Measurements from ENCODE around the gene KIF12.
"Not testable (repeated sequence)": the region's sequence is repeated elsewhere in the genome, so short reads cannot be mapped to it uniquely, and the experiment has no call there.

Gene KIF12

DNA sequence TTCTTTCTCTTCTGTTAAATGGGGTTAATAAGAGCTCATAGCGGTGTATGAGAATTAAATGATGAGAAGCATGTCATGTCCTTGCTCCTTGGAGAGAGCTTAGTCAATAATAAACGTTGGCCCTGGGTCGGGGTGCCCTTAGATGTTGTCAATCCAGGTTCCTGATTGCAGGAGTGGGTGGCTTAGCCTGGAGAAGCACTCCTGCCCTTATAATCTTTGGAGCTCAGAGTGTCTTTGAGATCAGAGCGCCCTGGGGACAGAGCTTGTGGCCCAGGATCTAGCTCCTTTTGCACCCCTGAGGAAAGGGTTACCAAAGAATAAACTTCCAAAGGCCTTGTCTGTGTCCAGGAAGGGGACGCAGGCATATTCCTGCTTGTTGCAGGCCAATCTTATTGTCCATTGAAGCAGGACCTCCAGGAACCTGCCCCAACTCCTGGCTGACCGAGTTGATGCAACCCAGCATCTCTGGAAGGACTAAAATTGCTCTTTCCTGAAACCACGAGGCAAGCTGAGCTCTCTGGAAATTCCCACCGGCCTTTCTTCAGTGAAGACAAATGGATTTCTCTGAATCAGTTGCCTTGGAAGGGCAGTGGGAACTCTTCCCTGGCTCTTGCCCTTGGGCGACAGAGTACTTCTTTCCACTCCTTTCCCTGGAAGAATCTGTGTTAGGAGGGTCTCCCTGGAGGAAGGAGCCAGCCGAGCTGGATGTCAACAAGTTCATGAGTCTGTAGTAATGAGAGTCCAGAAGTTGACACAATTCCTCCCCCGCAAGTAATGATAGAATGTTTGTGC, 14.6 kb downstream of the KIF12 start:
- DNase-seq (ENCODE audit: low read depth), result no peak

DNA sequence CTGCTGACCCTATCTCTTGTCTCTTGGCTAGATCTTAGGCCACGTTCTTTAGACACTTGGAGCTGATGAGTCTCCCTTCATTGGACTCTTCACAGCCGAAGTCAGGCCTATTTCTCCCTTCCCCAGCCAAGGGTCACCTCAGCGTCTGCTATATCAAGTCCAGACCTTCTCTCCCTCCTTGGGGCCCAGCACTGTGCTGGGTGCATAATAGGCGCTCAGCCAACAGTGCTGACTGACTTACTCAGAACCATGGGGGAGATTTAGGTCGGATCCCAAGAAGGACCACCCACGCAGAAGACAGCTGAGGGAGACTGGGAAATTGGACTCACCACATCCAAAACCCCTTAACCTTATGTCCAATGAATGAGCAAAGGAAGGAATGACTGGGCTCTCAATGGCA, 15.4 kb downstream of the KIF12 start:
- no peak for DNase-seq (ENCODE audit: low read depth)

DNA sequence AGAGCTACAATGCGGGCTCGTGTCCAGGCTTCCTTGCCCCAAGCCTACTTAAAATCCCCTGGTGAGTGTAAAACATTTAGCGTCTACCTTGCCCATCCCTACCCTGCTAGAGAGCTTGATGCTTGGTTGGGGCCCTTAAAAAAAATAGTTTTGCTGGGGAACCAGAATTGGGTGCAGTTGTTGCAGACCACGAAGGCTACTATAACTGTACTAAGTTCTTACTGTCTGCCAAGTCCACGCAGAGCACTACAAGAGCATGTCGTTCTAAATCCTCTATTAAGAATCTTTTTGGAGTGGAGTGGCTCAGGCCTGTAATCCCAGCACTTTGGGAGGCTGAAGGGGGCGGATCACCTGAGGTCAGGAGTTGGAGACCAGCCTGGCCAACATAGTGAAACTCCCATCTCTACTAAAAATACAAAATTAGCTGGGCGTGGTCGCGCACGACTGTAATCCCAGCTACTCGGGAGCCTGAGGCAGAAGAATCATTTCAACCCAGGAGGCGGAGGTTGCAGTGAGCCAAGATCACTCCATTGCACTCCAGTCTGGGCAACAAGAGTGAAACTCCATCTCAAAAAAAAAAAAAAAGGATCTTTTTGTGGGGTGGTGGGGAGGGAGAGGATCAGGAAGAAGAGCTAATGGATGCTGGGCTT, 16.2 kb downstream of the KIF12 start:
- DNase-seq (ENCODE audit: low read depth), result not testable (repeated sequence)

DNA sequence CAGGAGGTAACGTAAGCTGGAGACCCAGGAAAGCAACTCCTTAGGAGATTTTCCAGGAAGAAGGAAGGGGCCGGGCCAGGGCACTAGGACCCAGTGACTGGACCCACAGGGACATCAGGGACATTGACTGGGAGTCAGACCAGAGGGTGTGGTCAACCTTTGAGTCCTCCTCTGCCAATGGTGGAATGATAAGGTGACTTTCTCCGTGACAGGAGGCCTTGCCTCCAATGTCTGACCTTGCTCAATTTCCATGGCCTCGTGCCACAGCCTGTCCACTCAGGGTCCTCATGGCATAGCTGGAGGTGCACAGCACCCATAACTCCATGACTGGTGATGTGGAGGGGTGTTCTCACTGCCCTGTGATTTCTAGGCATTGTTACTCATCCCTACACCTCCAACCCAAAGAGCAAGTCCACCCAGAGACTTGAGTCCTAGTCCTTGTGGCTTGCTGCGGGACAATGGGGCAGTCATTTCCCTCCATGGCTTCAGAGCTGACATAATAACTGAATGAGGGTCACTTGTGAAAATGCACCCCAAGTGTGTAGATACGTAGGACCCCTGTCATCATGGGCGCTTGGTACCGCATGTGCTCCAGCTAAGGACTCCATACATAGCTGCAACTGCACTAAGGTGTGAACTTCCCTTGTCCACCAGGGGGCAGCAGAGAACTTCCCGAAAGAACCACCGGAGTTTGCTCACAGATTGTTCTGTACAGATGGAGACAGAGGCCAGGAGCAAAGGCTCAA, 16.9 kb downstream of the KIF12 start:
- DNase-seq (ENCODE audit: low read depth), result peak; percentile 70

DNA sequence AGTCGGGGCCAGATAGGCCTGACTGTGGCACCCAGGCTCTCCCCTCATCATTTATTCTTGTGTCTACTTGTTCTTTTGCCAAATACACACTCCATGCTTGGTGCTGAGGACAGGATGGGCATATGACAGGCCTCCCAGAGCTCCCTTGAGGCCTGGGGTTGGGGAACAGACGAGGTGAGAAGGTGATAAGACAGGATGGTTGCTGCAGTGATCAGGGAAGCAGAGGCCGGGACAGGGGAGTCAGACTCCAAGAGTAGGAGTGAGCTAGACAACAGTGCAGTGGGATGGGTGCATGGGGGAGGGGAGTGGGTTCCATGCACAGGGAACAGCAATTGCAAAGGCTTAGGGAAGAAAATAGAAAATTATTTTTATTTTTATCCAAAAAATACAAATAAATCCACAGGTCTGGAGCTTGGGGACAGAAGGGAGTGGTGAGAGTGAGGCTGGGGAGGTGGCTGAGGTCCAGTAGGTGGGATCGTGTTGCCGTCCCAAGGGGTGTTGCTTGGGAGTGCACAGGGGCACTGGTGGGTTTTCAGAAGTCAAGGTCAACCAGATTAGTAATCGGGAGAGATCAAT, 17.6 kb downstream of the KIF12 start:
- no peak for DNase-seq (ENCODE audit: low read depth)

DNA sequence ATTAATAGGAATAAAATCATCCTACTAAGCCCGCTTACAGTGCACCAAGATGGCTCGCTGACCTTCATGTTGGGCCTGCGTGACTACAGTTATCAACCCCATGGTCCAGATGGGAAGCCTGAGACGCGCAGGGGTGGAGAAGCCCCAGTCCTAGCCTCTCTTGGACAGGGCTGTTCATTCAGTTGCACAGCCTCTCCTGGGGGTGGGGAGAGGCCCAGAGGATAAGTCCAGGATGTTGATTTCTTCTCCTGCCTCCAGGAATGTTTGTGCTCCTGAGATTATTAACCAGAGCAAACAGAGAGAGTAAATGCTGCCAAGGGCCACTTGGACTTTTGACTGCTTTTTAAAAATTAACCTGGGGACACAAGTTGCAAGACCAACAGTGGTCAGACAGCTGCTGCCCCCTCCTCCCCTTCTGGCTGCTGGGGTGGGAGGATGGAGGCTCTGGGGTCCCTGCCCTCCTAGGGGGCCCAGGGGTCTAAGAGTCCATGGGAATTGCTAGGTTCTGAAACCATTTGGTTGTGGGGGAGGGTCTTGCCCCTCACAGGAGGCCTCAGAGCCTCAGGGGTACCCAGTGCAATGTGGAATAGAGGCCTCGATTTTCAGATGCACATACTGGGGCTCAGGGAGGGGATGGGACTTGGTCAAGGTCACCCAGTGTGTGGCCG, 18.2 kb downstream of the KIF12 start:
- DNase-seq (ENCODE audit: low read depth), result no peak

DNA sequence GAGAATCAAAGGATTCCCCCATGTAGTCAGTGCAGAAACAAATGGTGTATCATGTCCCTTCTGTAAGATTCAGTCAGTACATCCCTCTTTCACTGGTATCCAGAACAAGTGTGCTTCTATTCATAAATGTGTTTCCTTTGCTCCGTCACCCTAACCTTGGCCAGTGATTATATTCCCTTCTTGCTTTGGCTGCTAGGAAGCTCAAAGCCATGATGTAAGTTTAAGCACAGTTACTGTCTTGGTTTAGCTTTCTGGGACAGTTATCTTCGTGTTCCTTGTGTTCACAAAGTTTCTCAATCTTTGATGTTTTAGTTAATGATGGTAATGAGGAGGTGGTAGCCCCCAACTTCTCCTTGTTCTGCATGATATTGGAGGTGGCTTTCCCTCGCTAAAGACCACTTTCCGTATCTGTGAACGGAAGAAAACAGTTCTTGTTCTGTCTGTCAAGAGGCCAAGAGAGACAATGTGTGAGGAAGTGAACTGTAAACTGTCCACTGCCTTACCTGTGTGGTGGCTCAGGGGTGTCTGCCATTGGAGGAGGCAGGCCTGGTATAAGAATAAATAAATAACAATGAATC, 18.8 kb downstream of the KIF12 start:
- no peak for DNase-seq (ENCODE audit: low read depth)

DNA sequence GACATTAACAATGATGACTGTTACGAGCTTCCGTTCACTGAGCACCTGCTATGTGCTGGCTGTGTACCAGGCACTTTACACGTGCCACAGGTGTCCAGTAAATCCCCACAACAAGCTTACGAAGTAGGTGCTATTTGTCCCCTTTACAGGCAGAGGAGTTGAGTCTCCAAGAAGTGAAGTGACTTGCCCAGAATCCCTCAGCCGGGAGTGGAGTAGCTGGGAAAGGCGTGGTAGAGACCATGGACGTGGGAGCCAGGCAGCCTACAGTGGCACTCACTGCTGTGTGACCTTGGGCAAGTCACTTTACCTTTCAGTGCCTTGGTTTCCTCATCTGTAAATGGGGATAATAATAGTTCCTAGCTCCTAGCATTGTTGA, 20.3 kb downstream of the KIF12 start:
- DNase-seq (ENCODE audit: low read depth), result no peak

DNA sequence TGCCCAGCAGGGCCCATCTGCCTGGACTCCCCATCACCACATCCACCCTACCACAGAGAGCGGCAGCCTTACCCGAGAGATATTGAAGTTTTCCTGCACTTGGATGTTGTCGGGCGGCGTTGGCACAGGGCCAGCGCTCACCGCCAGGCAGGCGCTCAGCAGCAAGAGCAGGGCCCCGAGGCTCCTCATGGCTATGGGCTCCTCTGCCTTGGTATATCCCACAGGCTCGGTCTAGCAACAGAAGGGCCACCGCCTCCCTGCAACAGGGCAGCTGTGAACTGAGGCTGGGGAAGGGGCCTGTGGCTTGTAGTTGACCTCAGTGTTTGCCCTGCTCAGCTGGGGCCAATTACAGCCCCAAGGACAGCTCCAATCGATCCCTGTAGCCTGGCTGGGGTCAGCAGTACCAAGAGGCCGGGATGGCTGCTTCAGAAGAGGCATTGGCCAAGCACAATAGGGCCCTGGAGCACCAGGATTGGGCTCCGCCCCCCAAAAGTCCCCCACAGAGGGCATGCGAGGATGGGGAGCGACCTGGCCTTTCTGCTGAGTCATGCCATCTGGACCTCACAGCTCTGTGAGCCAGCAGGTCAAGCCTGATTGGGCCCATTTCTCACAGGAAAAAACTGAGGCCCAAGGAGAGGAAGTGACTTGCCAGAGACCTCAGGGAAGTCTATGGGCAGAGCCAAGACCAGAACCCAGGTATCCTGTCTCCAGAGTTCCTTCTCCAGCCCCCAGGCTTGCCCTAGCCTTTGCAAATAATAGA, 20.9 kb downstream of the KIF12 start, which contains the start of gene AMBP:
Gene AMBP (minus strand): TSS at position 280 of the 760 bp plus-strand sequence. CDS start 91 bp downstream, at position 189.
- no peak for DNase-seq (ENCODE audit: low read depth)

DNA sequence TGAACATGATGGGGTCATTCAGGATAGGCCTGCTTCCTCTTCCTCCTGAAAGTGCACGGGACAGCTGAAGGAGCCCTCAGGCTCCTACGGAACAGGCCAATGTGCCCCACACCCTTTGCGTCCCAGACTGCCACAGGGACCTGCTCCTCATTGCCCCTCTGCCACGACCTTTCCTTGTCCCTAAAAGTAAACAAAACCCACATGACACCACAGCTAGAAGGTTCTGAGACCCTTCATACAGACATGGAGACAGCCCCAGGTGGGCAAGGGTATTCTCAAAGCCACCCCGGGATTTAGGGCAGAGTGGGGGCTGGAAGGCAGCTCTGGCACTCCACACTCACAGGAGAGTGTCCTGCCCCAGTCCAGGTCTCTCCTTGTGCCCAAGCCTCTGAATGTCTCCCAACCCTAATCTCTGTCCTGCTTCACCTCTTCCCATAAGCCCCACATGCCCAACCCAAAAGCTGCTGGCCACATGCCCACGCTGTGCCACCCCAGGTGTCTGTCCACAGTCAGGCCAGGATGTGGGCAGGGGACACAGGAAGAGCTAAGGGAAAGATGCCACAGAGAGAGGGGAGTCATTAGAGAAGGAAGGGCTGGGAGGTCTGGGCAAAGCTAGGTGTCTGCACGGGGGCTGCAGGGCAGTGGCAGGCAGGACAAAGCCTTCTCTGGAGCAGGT, 21.8 kb downstream of the KIF12 start:
- DNase-seq (ENCODE audit: low read depth), result no peak

DNA sequence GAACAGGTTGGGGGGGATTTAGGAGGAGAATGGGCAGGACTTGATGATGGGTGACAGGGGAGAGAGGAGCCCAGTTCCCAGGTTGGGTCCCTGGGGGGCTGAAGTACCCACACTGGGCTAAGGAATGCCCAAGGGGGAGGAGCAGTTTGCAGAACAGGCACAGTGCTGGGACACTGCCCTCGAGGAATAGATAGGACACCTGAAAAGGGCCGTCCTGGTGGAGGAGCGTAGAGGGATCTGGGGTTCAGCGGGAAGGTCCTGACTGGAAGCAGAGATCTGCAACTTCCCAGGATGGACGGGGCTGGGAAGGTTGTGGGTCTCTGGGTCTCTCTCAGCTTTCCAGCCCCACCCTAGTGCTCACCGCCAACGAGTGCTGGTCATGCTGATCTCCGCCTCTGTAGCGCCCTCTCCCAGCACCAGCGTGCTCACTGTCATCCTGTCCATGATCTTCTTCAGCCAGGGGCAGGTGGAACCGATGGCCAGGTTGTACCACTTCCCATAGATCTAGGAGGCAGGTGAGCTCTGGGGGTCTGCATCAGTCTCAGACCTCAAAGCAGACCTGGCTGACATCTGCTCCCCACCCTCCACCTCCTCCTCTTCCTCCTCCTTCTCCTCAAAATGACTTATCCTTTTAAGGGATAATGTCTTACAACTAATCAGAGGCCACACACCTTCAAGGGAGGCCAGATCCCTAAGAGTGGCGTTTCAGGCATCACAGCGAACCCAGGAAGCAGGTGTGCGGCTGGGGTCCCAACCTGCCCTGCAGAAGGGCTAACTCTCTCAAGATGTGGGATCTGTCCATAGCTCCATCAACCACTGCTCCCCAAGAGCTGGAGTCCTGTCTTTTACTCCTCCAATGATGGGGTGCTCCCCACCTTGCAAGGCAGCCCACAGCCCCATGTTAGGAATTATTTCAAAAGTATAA, 22.6 kb downstream of the KIF12 start:
- no peak for DNase-seq (ENCODE audit: low read depth)

DNA sequence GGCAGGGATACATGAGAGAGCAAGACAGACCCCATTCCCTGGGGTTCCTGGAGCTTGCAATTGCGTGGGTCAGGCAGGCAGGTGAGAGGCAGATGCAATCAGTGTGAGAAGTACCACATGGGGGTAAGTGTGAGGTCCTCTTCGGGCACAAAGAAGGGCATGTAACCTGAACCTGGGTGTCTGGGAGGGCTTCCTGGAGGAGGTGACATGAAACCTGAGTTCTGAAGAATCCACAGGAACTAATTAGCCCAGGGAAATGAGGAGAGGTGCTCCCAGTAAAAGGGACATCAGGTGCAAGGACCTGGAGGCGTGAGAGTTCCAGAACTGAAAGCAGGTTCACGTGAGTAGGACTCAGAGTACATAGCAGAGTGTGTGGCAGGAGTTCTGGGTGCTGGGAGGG, 23.5 kb downstream of the KIF12 start:
- no peak for DNase-seq (ENCODE audit: low read depth)

DNA sequence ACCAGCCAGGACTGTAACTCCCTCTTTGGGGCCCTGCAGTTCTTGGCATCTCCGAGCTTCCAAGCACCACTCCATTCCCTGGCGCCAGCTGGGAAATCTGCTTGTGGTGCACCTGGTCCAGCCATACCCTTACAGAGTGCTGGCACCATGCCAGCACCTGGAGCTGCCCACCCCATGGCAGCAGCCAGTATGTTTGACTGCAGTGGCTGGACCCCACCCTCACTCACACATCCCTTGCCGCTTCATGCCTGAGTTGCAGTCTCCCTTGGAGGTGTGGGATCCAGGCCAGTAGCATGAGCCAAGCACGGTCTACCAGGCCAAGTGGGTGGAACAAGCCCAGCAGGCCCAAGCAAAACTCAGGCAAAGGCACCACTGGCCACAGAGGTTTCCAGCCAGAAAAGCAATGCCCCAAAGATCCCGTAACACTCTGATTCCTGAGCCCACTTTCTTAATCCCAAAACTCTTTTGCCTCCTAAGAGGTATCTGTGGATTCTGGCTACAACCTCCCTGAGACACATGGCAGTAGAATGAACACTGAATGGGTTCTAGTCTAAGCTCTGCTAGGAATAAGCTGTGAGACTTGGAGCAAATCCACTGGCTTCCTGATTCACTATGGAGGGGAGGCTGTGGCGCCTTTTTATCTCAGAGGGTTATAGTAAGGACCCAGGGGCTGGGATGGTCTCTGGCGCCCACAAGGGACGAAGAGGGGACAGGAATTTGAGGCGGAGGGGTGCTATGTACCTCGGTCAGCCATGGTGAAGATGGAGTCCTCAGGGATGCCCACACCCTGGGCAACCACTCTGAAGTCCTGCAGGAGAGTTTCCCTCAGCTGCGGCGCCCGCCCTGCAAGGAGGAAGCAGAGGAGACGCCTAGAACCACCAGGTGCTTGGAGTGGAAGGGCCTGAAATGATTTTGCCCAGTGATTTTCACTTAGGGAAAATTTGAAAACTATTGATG, 26.6 kb downstream of the KIF12 start:
- no peak for DNase-seq (ENCODE audit: low read depth)

DNA sequence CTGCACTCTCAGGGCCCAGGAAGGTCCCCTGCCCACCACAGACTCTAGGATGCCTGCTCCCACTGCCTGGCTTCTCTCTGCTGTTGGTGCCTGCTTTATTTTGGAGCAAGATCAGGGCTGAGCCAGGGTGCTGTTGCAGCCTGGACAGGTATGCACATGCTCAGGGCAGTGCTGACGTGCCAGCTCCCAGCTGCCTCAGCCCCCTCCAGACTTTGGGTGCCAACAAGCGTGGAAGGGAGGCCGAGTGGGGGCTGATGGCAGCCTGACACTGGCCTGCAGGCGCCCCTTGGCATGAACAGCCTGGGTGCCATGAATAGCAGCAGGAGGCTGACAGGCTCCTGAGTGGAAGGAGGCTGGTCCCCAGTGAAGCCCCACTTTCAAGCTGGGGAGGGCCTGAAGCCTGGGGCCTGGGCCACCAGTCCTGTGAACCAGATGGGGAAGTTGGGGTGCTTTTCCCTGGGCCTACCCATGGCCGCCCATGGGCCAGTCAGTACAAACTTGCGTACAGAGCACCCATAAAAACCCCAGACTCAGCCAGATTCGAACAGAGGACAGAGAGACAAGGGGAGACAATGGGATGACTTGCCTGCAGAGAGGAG, 27.8 kb downstream of the KIF12 start:
- DNase-seq (ENCODE audit: low read depth), result no peak

DNA sequence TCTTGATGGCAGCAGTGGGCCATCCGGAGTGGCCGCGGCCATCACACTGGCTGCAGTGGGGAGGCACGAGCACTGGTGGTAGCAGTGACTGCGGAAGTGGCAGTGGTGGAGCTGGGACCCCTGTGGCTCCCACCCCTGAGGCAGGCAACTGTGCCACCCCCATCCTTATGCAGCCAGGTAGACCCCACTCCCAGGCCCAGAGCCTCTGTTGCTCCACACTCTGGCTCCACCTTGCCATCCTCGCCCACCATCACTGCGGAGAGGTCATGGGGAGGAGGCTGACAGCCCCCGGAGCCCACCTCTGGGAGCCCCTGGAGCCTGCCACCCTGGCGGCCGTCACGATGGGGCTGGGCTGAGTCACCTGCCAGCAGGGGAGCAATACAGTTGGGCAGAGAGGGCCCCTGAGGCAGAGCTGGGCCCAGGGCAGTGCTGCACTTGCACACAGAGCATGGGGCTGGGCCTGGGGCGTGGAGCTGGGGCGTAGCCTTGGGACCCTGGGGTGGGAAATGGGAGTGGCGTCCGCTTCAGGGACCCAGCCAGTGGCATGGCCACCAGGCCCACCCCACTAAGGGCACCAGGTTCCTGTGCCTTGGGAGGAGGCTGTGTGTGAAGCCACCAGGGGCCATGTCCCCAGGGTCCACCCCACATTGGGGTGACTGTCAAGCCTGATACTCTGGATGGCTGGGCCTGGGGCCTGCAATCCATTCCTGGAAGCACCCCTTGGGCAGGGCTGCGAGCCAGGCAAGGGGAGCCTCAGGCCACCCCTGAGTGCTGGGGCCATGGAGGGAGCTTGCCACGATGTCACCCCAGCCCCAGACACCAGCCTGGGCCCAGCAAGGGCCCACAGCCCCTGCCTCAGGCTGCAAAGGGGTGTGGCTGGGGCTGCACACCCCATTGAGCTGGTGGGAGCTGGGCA, 28.6 kb downstream of the KIF12 start:
- no peak for DNase-seq (ENCODE audit: low read depth)

DNA sequence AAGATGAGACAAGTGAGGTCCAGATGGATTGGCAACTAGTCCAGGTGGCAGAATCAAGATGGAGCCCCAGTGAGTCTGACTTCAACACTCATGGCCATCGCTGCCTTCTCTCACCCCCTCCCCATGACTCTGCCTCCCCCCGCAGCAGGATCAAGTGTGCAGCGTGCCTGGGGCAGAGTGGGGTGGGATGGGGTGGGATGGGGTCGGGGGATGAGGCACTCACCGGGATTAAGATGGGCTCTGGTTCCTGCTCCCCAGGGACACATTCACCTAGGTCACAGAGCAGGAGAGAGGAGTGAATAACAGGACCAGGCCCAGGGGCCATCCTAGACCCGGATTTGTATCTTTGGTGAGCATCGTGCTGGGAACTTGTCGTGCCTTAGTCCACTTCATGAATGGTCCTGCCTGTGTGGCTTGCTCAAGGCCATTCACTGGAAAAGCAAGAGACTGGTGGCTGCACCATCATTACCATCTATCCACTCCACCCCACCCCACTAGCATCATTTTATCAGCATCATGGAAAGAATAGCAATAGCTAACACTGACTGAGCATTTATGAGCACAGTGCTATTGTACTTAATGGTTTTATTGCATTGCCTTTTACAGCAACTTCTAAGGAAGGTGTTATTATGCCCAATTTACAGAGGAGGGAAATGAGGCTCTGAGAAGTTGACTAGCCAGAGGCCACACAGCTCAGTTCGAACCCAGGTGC, 29.5 kb downstream of the KIF12 start:
- DNase-seq (ENCODE audit: low read depth), result no peak

Data from activated gamma-delta T cell treated with anti-CD3 and anti-CD28 coated beads, Interleukin-2, amount 50 U/mL, for 16 hours (primary cell).